Measurements from ENCODE around the gene CASKIN1. TPM values are rescaled to one million over a fixed set of nuclear protein-coding genes. Genes with fewer than 3 reads are reported as not detected.

Gene CASKIN1
- total and polyA plus RNA-seq, 2 of the 8 experiments (the other 6 are each of a cell fraction or from before 2014, with no cell fraction given): 1.2 to 6.4 TPM

DNA sequence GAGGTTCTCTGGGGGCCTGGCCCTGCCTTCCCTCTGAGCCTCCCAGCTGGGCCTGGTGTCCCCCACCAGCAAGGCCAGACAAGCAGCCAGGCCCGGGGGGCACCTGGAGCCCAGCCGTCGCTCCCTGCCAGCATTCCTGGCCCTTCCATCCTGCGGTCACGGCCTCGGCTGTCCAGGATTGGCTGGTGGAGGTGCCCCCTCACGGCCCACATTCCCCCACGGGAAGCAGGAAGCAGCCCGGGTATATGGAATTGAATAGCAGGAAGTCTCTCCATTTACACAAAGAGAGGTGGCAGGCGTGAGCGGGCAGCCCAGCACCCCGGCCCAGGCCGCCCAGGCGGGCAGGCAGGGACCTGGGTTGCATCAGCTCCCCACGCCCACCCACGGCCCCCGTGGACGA, 26.3 kb downstream of the CASKIN1 start:
- Histone ChIP-seq H3K14ac (ENCODE audit: insufficient read length) (no peak overlapping the region), H2BK15ac (ENCODE audit: low read length) (no peak overlapping the region), H3K9ac (replicated peaks in 1 of 4; ENCODE audit: extremely low read depth in 1 of 4, low read depth in 3 of 4, low read length in 3 of 4) (no peak overlapping the region), H2BK120ac (replicated peaks; ENCODE audit: low read depth, low read length) (no peak overlapping the region), H3K27ac (ENCODE audit: low read depth, low read length) (no peak overlapping the region; the same call in 1 of the 2 replicates), H4K8ac (ENCODE audit: extremely low read depth, insufficient read depth, low read length) (no peak overlapping the region; the same call in 1 of the 2 replicates), H2BK5ac (ENCODE audit: low read depth, low read length) (no peak overlapping the region), H3K27me3 (replicated peaks in 1 of 4; ENCODE audit: control insufficient read depth in 3 of 4, extremely low read depth in 1 of 4, insufficient read depth in 3 of 4, low read length in 3 of 4) (no peaks in the 10 kb centered on the region), H2AK5ac (ENCODE audit: low read depth, low read length) (no peak overlapping the region), H3K9me3 (ENCODE audit: insufficient read depth in 2 of 2, low read depth in 1 of 2, low read length in 1 of 2) (peaks cover 0 to 2% of the 10 kb centered on the region in 2 experiments; a peak in 1 of 4 replicates), H3K79me2 (ENCODE audit: control insufficient read depth in 1 of 2, insufficient read depth in 2 of 2, low read length in 2 of 2) (peaks cover 0 to 9% of the 10 kb centered on the region in 2 experiments; a peak in 2 of 4 replicates), H3K4ac (replicated peaks; ENCODE audit: insufficient read length, low read depth, low read length) (no peak overlapping the region), H3K4me1 (replicated peaks in 1 of 4; ENCODE audit: control insufficient read depth in 3 of 4, insufficient read depth in 4 of 4, low read length in 3 of 4) (no peaks in the 10 kb centered on the region; a peak in 1 of 7 replicates), H3K23ac (ENCODE audit: insufficient read length) (no peak overlapping the region), H4K5ac (ENCODE audit: insufficient read length, low read depth, low read length) (no peak overlapping the region), H2AFZ (ENCODE audit: low read length) (no peak overlapping the region), H4K91ac (replicated peaks; ENCODE audit: insufficient read length, low read length) (no peak overlapping the region), H3K23me2 (ENCODE audit: low read depth, low read length) (no peaks in the 10 kb centered on the region), H3K4me3 (ENCODE audit: extremely low read depth in 1 of 4, insufficient read depth in 2 of 4, low read depth in 3 of 4, low read length in 4 of 4) (no peak overlapping the region), H3K36me3 (ENCODE audit: control insufficient read depth in 2 of 4, insufficient read depth in 4 of 4, low read length in 3 of 4) (peaks cover 23 to 55% (median 42%) of the 10 kb centered on the region in 4 experiments), H3K56ac (replicated peaks; ENCODE audit: insufficient read length, low read depth, low read length) (no peak overlapping the region), H2BK20ac (ENCODE audit: low read length) (no peak overlapping the region), H3K4me2 (ENCODE audit: insufficient read depth in 1 of 2, low read depth in 2 of 2, low read length in 2 of 2) (no peak overlapping the region), H3K18ac (ENCODE audit: extremely low read depth, low read length) (no peak overlapping the region), H2BK12ac (ENCODE audit: low read depth, low read length) (no peak overlapping the region), H4K20me1 (replicated peaks in 1 of 2; ENCODE audit: control insufficient read depth in 1 of 2, insufficient read depth in 2 of 2, low read length in 2 of 2) (peaks cover 5 to 32% of the 10 kb centered on the region in 2 experiments), H3K79me1 (ENCODE audit: low read depth, low read length) (peaks cover 8% of the 10 kb centered on the region; the same call in 1 of the 2 replicates)
- POLR2A ChIA-PET (ENCODE audit: partially characterized antibody): interaction anchor here (0.9 to 13.5 kb wide), 6 partner anchors 13 to 82 kb away, joined by 3 to 312 read pairs (median 4); partner anchors contain the start of genes ECI1 and TRAF7
- 98% methylated on average over 18 of the region's 18 CpGs; no CpG with 5 or more reads in 1 of the 2 experiments for WGBS, 2 experiments (ENCODE audit: extremely low coverage in 1 of 2, insufficient coverage in 1 of 2, insufficient read length in 1 of 2, insufficient replicate concordance in 2 of 2, low coverage in 1 of 2, low lambda C conversion rate in 2 of 2, missing lambda C conversion rate in 1 of 2)
- CTCF ChIA-PET (ENCODE audit: partially characterized antibody): no interaction called here
- no peak for FAIRE-seq
- DNase-seq (ENCODE audit: low read depth in 1 of 2, low spot score in 2 of 2): no peak
- TF ChIP-seq RBBP5 (IDR thresholded peaks at IDR 0.05; ENCODE audit: borderline replicate concordance, low read depth, low read length) (no peak), KDM1A (IDR thresholded peaks at IDR 0.05; ENCODE audit: borderline replicate concordance, low read length) (no peak), CHD2 (IDR thresholded peaks at IDR 0.05; ENCODE audit: low read length) (no peak), CBX5 (IDR thresholded peaks at IDR 0.05; ENCODE audit: low read depth, low read length) (no peak), CTBP2 (IDR thresholded peaks at IDR 0.05; ENCODE audit: borderline replicate concordance, insufficient read depth, insufficient read length, low read length) (no peak)
- TF ChIP-seq, protein P1, sequence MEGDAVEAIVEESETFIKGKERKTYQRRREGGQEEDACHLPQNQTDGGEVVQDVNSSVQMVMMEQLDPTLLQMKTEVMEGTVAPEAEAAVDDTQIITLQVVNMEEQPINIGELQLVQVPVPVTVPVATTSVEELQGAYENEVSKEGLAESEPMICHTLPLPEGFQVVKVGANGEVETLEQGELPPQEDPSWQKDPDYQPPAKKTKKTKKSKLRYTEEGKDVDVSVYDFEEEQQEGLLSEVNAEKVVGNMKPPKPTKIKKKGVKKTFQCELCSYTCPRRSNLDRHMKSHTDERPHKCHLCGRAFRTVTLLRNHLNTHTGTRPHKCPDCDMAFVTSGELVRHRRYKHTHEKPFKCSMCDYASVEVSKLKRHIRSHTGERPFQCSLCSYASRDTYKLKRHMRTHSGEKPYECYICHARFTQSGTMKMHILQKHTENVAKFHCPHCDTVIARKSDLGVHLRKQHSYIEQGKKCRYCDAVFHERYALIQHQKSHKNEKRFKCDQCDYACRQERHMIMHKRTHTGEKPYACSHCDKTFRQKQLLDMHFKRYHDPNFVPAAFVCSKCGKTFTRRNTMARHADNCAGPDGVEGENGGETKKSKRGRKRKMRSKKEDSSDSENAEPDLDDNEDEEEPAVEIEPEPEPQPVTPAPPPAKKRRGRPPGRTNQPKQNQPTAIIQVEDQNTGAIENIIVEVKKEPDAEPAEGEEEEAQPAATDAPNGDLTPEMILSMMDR (IDR thresholded peaks at IDR 0.05; ENCODE audit: control extremely low read depth in 1 of 3, insufficient read depth in 1 of 3, low read depth in 1 of 3, low read length in 3 of 3): no peak

Data from H1 (cell line).